CD14-positive monocyte (primary cell): ENCODE data around the gene NELL1. TPM values are rescaled to one million over a fixed set of nuclear protein-coding genes. Genes with fewer than 3 reads are reported as not detected.

Experiments used
- DNase-seq, 3 donors: peaks; one replicate each; pipeline ENCODE4 v3.0.0-alpha.2; 2011 to 2022
- H2AFZ ChIP-seq: 2 replicates; pipeline ENCODE4 v1.6.0; 2012; ENCODE audit warnings: mild to moderate bottlenecking, low read depth, low read length, inconsistent platforms; ENCODE audit not compliant: insufficient read depth, poor library complexity, severe bottlenecking
- H3K27ac ChIP-seq, 2 donors: 1 replicate in 1 of 2; 2 replicates in 1 of 2; pipeline ENCODE4 v1.5.1; 2012 to 2013; ENCODE audit warnings: low read length in 2 of 2, control low read depth in 1 of 2, inconsistent platforms in 1 of 2, low read depth in 1 of 2, mild to moderate bottlenecking in 1 of 2
- H3K27me3 ChIP-seq, 2 donors: one replicate each; pipeline versions ENCODE4 v1.6.0 to v1.6.1; 2011 to 2013; ENCODE audit warnings: low read length in 2 of 2; ENCODE audit not compliant: control insufficient read depth in 2 of 2, insufficient read depth in 2 of 2
- H3K36me3 ChIP-seq, 2 donors: replicated peaks in 1 of 2; 1 replicate in 1 of 2; 2 replicates in 1 of 2; pipeline versions ENCODE4 v1.5.1 to v1.6.1; 2012 to 2013; ENCODE audit warnings: low read length in 2 of 2, control low read depth in 1 of 2, inconsistent platforms in 1 of 2, mild to moderate bottlenecking in 1 of 2; ENCODE audit not compliant: insufficient read depth in 2 of 2, control insufficient read depth in 1 of 2
- H3K4me1 ChIP-seq, 2 donors: 1 replicate in 1 of 2; 2 replicates in 1 of 2; pipeline versions ENCODE4 v1.5.1 to v1.6.1; 2012 to 2013; ENCODE audit warnings: low read length in 2 of 2, control low read depth in 1 of 2, inconsistent platforms in 1 of 2, mild to moderate bottlenecking in 1 of 2, moderate library complexity in 1 of 2; ENCODE audit not compliant: insufficient read depth in 2 of 2, control insufficient read depth in 1 of 2
- H3K4me2 ChIP-seq: replicated peaks from 2 replicates; pipeline ENCODE3; 2012; ENCODE audit warnings: low read length, moderate library complexity, mild to moderate bottlenecking; ENCODE audit not compliant: poor library complexity, severe bottlenecking; ENCODE audit errors: extremely low read depth
- H3K4me3 ChIP-seq, 3 experiments: fragments of 200-600 bp in 1 of 3; sonication (generic) in 1 of 3; replicated peaks in 1 of 3; 1 replicate in 2 of 3; 2 replicates in 1 of 3; pipeline ENCODE4 v1.5.1; 2011 to 2013; ENCODE audit warnings: low read length in 3 of 3, mild to moderate bottlenecking in 3 of 3, control low read depth in 2 of 3, low read depth in 2 of 3, inconsistent platforms in 1 of 3, moderate library complexity in 1 of 3
- H3K79me2 ChIP-seq: 2 replicates; pipeline ENCODE4 v1.6.0; 2012; ENCODE audit warnings: mild to moderate bottlenecking, control low read depth, inconsistent platforms, low read length, moderate library complexity; ENCODE audit not compliant: insufficient read depth
- H3K9ac ChIP-seq: 2 replicates; pipeline ENCODE4 v1.6.0; 2017; ENCODE audit warnings: low read length, mild to moderate bottlenecking; ENCODE audit not compliant: insufficient read depth, poor library complexity, severe bottlenecking
- H3K9me3 ChIP-seq, 2 donors: replicated peaks in 1 of 2; 1 replicate in 1 of 2; 2 replicates in 1 of 2; pipeline versions ENCODE4 v1.5.1 to v1.6.1; 2012 to 2013; ENCODE audit warnings: low read length in 2 of 2, control low read depth in 1 of 2; ENCODE audit not compliant: control insufficient read depth in 1 of 2, insufficient read depth in 1 of 2
- H4K20me1 ChIP-seq: 2 replicates; pipeline ENCODE4 v1.6.0; 2012; ENCODE audit warnings: mild to moderate bottlenecking, low read length, control low read depth, moderate library complexity; ENCODE audit not compliant: insufficient read depth
- H3K27ac Mint-ChIP-seq, 7 donors: one replicate each; pipeline ENCODE4 v1.8.0; 2020; ENCODE audit warnings: mild to moderate bottlenecking in 7 of 7, mixed read lengths in 7 of 7, moderate library complexity in 6 of 7, inconsistent platforms in 2 of 7
- H3K27me3 Mint-ChIP-seq, 3 donors: one replicate each; pipeline ENCODE4 v1.8.0; 2021 to 2022; ENCODE audit warnings: low read depth in 3 of 3, mild to moderate bottlenecking in 3 of 3, mixed read lengths in 3 of 3, moderate library complexity in 3 of 3, inconsistent platforms in 1 of 3
- H3K36me3 Mint-ChIP-seq, 2 donors: one replicate each; pipeline ENCODE4 v1.8.0; 2020; ENCODE audit warnings: mixed read lengths in 2 of 2, inconsistent platforms in 1 of 2, mild to moderate bottlenecking in 1 of 2
- H3K4me1 Mint-ChIP-seq: one replicate; pipeline ENCODE4 v1.8.0; 2020; ENCODE audit warnings: mild to moderate bottlenecking, mixed read lengths
- H3K4me3 Mint-ChIP-seq, 2 donors: one replicate each; pipeline ENCODE4 v1.8.0; 2020; ENCODE audit warnings: mild to moderate bottlenecking in 2 of 2, mixed read lengths in 2 of 2, moderate library complexity in 1 of 2
- H3K9me3 Mint-ChIP-seq, 7 donors: one replicate each; pipeline ENCODE4 v1.8.0; 2020 to 2022; ENCODE audit warnings: mixed read lengths in 7 of 7, mild to moderate bottlenecking in 6 of 7, moderate library complexity in 6 of 7, inconsistent platforms in 2 of 7
- WGBS: methylation state at CpG from one replicate; pipeline ENCODE4 v1.1.5; 2013; ENCODE audit warnings: missing lambda C conversion rate; ENCODE audit not compliant: insufficient coverage; 5-methylcytosine and 5-hydroxymethylcytosine counted together
- intact Hi-C, 2 donors: fragments of 100-400 bp; cut with micrococcal nuclease; formaldehyde crosslinking; loops; one replicate each; pipeline versions ENCODE4 v1.15.0 to v1.15.1; 2023
- polyA plus RNA-seq, 3 donors: library from polyadenylated mRNA; depleted of rRNA in 1 of 3; unstranded in 2 of 3; stranded (reverse) in 1 of 3; fragments of 300-500 nt in 2 of 3; fragments of >200 nt in 1 of 3; fragmentation: Illumina TruSeq in 2 of 3; gene quantifications; 1 replicate in 2 of 3; 2 replicates in 1 of 3; pipeline ENCODE4 v1.2.3, GENCODE V29; 2012 to 2021
- TF ChIP-seq, protein P1 (sequence below): fragments of 200-600 bp; IDR thresholded peaks from one replicate; pipeline ENCODE4 v1.8.0; 2022; ENCODE audit warnings: antibody characterized with exemption, mild to moderate bottlenecking

NELL1 gene
- polyA plus RNA-seq, 3 donors: not detected

- DNase-seq: no peak
- H3K27me3 ChIP-seq: no peaks in the 10 kb centered on the region
- Mint-ChIP-seq H3K4me3 (no peak overlapping the region), H3K36me3 (no peaks in the 10 kb centered on the region), H3K9me3 (peaks cover 0 to 4% (median 2%) of the 10 kb centered on the region in 7 donors), H3K27me3 (peaks cover 0 to 2% (median 1%) of the 10 kb centered on the region in 3 donors), H3K27ac (no peak overlapping the region), H3K4me1 (no peaks in the 10 kb centered on the region)
- TF ChIP-seq, protein P1, sequence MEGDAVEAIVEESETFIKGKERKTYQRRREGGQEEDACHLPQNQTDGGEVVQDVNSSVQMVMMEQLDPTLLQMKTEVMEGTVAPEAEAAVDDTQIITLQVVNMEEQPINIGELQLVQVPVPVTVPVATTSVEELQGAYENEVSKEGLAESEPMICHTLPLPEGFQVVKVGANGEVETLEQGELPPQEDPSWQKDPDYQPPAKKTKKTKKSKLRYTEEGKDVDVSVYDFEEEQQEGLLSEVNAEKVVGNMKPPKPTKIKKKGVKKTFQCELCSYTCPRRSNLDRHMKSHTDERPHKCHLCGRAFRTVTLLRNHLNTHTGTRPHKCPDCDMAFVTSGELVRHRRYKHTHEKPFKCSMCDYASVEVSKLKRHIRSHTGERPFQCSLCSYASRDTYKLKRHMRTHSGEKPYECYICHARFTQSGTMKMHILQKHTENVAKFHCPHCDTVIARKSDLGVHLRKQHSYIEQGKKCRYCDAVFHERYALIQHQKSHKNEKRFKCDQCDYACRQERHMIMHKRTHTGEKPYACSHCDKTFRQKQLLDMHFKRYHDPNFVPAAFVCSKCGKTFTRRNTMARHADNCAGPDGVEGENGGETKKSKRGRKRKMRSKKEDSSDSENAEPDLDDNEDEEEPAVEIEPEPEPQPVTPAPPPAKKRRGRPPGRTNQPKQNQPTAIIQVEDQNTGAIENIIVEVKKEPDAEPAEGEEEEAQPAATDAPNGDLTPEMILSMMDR: no peak
- H3K9ac ChIP-seq: no peak overlapping the region
- no peaks in the 10 kb centered on the region for H4K20me1 ChIP-seq
- intact Hi-C loops: no loop called here
- H3K4me3 ChIP-seq: no peak overlapping the region
- H3K4me1 ChIP-seq: no peaks in the 10 kb centered on the region
- no peak overlapping the region for H3K27ac ChIP-seq
- H2AFZ ChIP-seq: no peak overlapping the region
- no peaks in the 10 kb centered on the region for H3K79me2 ChIP-seq
- no peaks in the 10 kb centered on the region for H3K36me3 ChIP-seq
- WGBS: no CpG with 5 or more reads among the region's 3 CpGs
- no peaks in the 10 kb centered on the region for H3K9me3 ChIP-seq
- H3K4me2 ChIP-seq: no peak overlapping the region
Observed at GRCh38 chr11:20688761-20689160, 19.4 kb downstream of the NELL1 start.

DNA sequence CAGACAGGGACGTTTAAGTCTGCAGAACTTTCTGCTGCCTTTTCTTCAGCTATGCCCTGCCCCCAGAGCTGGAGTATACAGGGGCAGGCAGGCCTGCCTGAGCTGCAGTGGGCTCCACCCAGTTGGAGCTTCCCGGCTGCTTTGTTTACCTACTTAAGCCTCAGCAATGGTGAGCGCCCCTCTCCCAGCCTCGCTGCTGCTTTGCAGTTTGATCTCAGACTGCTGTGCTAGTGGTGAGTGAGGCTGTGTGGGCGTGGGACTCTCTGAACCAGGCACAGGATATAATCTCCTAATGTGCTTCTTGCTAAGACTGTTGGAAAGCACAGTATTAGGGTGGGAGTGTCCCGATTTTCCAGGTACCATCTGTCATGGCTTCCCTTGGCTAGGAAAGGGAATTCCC lies 38.5 kb downstream of the NELL1 start:
- H3K27me3 ChIP-seq: no peaks in the 10 kb centered on the region
- H3K27ac ChIP-seq: no peak overlapping the region
- H3K9me3 ChIP-seq: peaks cover 0 to 3% of the 10 kb centered on the region in 2 donors
- Mint-ChIP-seq H3K4me1 (no peaks in the 10 kb centered on the region), H3K27me3 (peaks cover 0 to 1% (median 1%) of the 10 kb centered on the region in 3 donors), H3K36me3 (no peaks in the 10 kb centered on the region), H3K4me3 (no peak overlapping the region), H3K9me3 (peaks cover 0 to 11% (median 8%) of the 10 kb centered on the region in 7 donors), H3K27ac (no peak overlapping the region)
- 79% methylated on average over 4 of the region's 6 CpGs for WGBS
- intact Hi-C loops: no loop called here
- no peak overlapping the region for H3K4me3 ChIP-seq
- H3K4me1 ChIP-seq: no peaks in the 10 kb centered on the region
- no peak overlapping the region for H3K4me2 ChIP-seq
- TF ChIP-seq, protein P1: no peak
- no peaks in the 10 kb centered on the region for H3K79me2 ChIP-seq
- no peak for DNase-seq
- no peaks in the 10 kb centered on the region for H4K20me1 ChIP-seq
- no peak overlapping the region for H3K9ac ChIP-seq
- no peak overlapping the region for H2AFZ ChIP-seq
- no peaks in the 10 kb centered on the region for H3K36me3 ChIP-seq
